AG10803 (cell line): ENCODE results near the gene FUT7.

Experiments
- DNase-seq: peaks from one replicate; pipeline ENCODE4 v3.0.0; 2010; ENCODE audit warnings: low read depth
- H3K4me3 ChIP-seq: 2 replicates; pipeline ENCODE4 v1.5.1; 2011; ENCODE audit warnings: mild to moderate bottlenecking, low read length, control low read depth
- CTCF ChIP-seq: conservative IDR thresholded peaks from 2 replicates; pipeline ENCODE4 v1.5.1; 2011; ENCODE audit warnings: mild to moderate bottlenecking, low read length, control low read depth, inconsistent platforms

FUT7 gene

GRCh38 chr9:137012694-137013570 is 19.0 kb downstream of the FUT7 start:
- no peak for TF ChIP-seq CTCF
- no peak for DNase-seq
- H3K4me3 ChIP-seq, result no peak overlapping the region

- H3K4me3 ChIP-seq, result no peak overlapping the region
- no peak for DNase-seq
- TF ChIP-seq CTCF, result no peak
Observed at GRCh38 chr9:137011907-137012675, 19.8 kb downstream of the FUT7 start.

GRCh38 chr9:137011156-137011555 is 20.7 kb downstream of the FUT7 start:
- H3K4me3 ChIP-seq, result no peak overlapping the region
- no peak for DNase-seq
- TF ChIP-seq CTCF, result no peak

- TF ChIP-seq CTCF, result no peak
- no peak overlapping the region for H3K4me3 ChIP-seq
- no peak for DNase-seq
Observed at GRCh38 chr9:137009938-137010732, 21.8 kb downstream of the FUT7 start.

GRCh38 chr9:137009217-137009616 is 22.7 kb downstream of the FUT7 start:
- no peak for TF ChIP-seq CTCF
- DNase-seq, result no peak
- H3K4me3 ChIP-seq, result no peak overlapping the region

GRCh38 chr9:137008312-137008711 is 23.6 kb downstream of the FUT7 start:
- DNase-seq, result no peak
- no peak for TF ChIP-seq CTCF
- no peak overlapping the region for H3K4me3 ChIP-seq
